Caco-2 (cell line): ENCODE results near the gene PDRG1. TPM values are rescaled to one million over a fixed set of nuclear protein-coding genes. Genes with fewer than 3 reads are reported as not detected.

Experiments used
- BruUV-seq: library from RNA; stranded (reverse); fragments of 400-500 nt; replicated peaks from 2 replicates; lab custom pipeline; 2021; lab: Mats Ljungman, UMichigan
- CTCF ChIA-PET: fragments of 300-600 bp; sonication (Branson Sonifier 250); formaldehyde crosslinking; loops from one replicate; lab custom pipeline; 2022; ENCODE audit warnings: antibody characterized with exemption; lab: Charles Lee
- POLR2A ChIA-PET: fragments of 300-600 bp; sonication (Branson Sonifier 250); formaldehyde crosslinking; loops from one replicate; lab custom pipeline; 2022; ENCODE audit warnings: antibody characterized with exemption; lab: Charles Lee
- DNase-seq, 2 experiments: peaks; one replicate each; pipeline versions ENCODE4 v3.0.0 to v3.0.0-alpha.2; 2020 to 2022
- H3K27me3 ChIP-seq: replicated peaks from 2 replicates; pipeline ENCODE4 v1.6.0; 2011; ENCODE audit warnings: low read length; ENCODE audit not compliant: control insufficient read depth, insufficient read depth
- H3K36me3 ChIP-seq: 2 replicates; pipeline ENCODE4 v1.5.1; 2011; ENCODE audit warnings: low read length; ENCODE audit not compliant: control insufficient read depth, insufficient read depth
- H3K4me1 ChIP-seq: fragments of 250-450 bp; sonication (Bioruptor Pico); 2 replicates; pipeline ENCODE4 v1.5.1; 2020; ENCODE audit warnings: mild to moderate bottlenecking
- H3K4me3 ChIP-seq: 2 replicates; pipeline ENCODE4 v1.5.1; 2011; ENCODE audit warnings: low read depth, mild to moderate bottlenecking, control low read depth, low read length
- H3K9me3 ChIP-seq: fragments of 250-450 bp; sonication (Bioruptor Pico); 2 replicates; pipeline ENCODE4 v1.5.1; 2020; ENCODE audit warnings: mild to moderate bottlenecking, moderate library complexity
- H3K27ac Mint-ChIP-seq: one replicate; pipeline ENCODE4 v1.8.0; 2022; ENCODE audit warnings: mixed read lengths; ENCODE audit not compliant: unreplicated experiment
- H3K27me3 Mint-ChIP-seq: one replicate; pipeline ENCODE4 v1.8.0; 2022; ENCODE audit warnings: mixed read lengths; ENCODE audit not compliant: insufficient read depth, unreplicated experiment
- H3K36me3 Mint-ChIP-seq: one replicate; pipeline ENCODE4 v1.8.0; 2022; ENCODE audit warnings: mild to moderate bottlenecking, mixed read lengths; ENCODE audit not compliant: insufficient read depth, unreplicated experiment
- H3K4me1 Mint-ChIP-seq: one replicate; pipeline ENCODE4 v1.8.0; 2022; ENCODE audit warnings: low read depth, mixed read lengths; ENCODE audit not compliant: unreplicated experiment
- H3K4me3 Mint-ChIP-seq: one replicate; pipeline ENCODE4 v1.8.0; 2022; ENCODE audit warnings: mild to moderate bottlenecking, moderate library complexity, mixed read lengths; ENCODE audit not compliant: unreplicated experiment
- H3K9me3 Mint-ChIP-seq: one replicate; pipeline ENCODE4 v1.8.0; 2022; ENCODE audit warnings: mixed read lengths; ENCODE audit not compliant: unreplicated experiment
- intact Hi-C: fragments of 100-400 bp; cut with micrococcal nuclease; formaldehyde crosslinking; loops from one replicate; pipeline ENCODE4 v1.10.0; 2022; ENCODE audit not compliant: unreplicated experiment
- total RNA-seq: library from RNA; stranded (reverse); gene quantifications from 2 replicates; pipeline ENCODE4 v1.2.3, GENCODE V29; 2022
- TF ChIP-seq, protein P1 (sequence below), 2 experiments: fragments of 200-600 bp in 1 of 2; IDR thresholded peaks; 1 replicate in 1 of 2; 2 replicates in 1 of 2; pipeline versions ENCODE4 v1.5.1 to v1.8.0; 2011 to 2022; ENCODE audit warnings: antibody characterized with exemption in 1 of 2, control low read depth in 1 of 2, inconsistent platforms in 1 of 2, low read depth in 1 of 2, low read length in 1 of 2, mild to moderate bottlenecking in 1 of 2, moderate library complexity in 1 of 2; ENCODE audit not compliant: insufficient read depth in 1 of 2, severe bottlenecking in 1 of 2, unreplicated experiment in 1 of 2

PDRG1 gene
- total RNA-seq, 1 experiment from 2014 or later, result 56.8 TPM

DNA sequence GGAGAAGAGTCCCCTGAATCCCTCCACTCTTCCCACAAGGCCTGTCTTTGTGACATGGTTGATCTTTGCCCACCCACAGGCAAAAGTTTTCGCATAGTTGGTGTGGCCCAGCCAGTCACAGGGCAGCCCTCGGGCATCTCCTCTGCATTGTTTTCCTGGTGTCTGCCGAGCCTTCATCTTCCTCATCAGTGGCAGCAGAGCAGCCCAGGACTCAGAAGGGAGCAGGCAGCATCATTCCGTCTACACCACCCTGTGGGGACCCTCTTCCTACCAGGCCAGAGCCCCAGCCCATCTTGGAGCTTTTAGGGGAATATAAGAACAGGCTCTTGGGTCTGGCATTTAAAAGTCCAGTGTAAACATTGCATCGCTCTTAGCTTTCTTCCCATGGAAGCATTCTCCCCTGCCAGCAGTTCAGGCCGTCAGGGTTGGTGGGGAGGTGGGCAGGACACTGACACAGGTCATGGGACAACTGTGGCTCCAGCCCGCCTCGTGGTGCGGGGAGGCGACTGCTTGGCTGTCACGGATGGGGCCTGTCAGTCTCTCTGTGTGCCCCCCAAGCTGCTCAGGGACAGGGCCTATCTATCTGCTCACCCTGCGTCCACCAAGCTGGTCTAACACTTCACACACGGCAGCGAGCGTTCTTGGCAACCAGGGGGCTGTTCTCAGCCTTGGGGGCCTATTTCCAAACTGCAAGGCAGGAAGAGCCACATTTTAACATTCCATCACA lies 38.3 kb downstream of the PDRG1 start:
- H3K9me3 ChIP-seq, result no peaks in the 10 kb centered on the region
- TF ChIP-seq, protein P1, sequence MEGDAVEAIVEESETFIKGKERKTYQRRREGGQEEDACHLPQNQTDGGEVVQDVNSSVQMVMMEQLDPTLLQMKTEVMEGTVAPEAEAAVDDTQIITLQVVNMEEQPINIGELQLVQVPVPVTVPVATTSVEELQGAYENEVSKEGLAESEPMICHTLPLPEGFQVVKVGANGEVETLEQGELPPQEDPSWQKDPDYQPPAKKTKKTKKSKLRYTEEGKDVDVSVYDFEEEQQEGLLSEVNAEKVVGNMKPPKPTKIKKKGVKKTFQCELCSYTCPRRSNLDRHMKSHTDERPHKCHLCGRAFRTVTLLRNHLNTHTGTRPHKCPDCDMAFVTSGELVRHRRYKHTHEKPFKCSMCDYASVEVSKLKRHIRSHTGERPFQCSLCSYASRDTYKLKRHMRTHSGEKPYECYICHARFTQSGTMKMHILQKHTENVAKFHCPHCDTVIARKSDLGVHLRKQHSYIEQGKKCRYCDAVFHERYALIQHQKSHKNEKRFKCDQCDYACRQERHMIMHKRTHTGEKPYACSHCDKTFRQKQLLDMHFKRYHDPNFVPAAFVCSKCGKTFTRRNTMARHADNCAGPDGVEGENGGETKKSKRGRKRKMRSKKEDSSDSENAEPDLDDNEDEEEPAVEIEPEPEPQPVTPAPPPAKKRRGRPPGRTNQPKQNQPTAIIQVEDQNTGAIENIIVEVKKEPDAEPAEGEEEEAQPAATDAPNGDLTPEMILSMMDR (IDR thresholded peaks at IDR 0.05; ENCODE audit: insufficient read depth in 1 of 2, low read depth in 1 of 2, low read length in 1 of 2, severe bottlenecking in 1 of 2, unreplicated experiment in 1 of 2), result no peak
- no peaks in the 10 kb centered on the region for H3K27me3 ChIP-seq
- BruUV-seq, result no TSS peak
- Mint-ChIP-seq H3K4me1 (peaks cover 15% of the 10 kb centered on the region), H3K9me3 (no peaks in the 10 kb centered on the region), H3K36me3 (no peaks in the 10 kb centered on the region), H3K27ac (no peak overlapping the region), H3K27me3 (peaks cover 8% of the 10 kb centered on the region), H3K4me3 (no peak overlapping the region)
- no peak overlapping the region for H3K4me3 ChIP-seq
- peaks cover 3% of the 10 kb centered on the region; the same call in 1 of the 2 replicates for H3K4me1 ChIP-seq
- H3K36me3 ChIP-seq, result no peaks in the 10 kb centered on the region
- DNase-seq, result peak in 1 of 2 experiments; percentile 35
- CTCF ChIA-PET, result interaction anchor here (1.0 to 1.3 kb wide), 2 partner anchors 39 to 104 kb away, joined by 3 to 6 read pairs; partner anchors contain the start of gene PDRG1
- intact Hi-C loops, result no loop called here
- POLR2A ChIA-PET, result no interaction called here

DNA sequence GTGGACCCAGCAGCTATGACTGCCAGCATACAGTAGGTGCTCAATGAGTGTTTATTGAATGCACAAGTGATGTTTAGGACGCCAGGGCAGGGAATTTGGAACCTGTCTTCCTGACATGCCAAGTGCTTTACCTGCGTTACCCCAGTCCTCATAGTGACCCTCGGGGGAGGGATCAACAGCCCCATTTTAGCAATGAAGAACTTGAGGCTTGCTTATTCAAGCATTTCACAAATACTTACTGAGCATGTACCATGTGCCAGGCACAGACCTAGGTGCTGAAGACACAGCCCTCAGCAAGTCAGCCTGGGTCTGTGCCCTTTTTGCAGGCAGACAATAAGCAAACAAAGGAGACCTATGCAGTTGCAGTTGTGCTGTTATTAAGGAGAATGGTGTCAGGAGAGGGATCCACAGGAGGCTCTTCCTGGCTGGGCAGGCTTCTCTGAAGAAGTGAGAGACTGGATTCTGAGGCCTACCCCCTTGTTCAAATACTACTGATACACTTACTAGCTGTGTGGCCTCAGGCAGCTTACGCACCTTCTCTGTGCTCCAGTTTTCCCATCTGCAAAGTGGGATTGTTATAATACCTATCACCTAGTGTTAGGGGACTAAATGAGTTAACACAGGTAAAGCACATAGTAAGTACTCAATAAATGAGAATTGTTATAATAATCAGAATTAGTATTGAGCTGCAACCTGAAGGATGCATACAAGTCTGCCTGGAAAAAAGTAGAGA lies 41.6 kb downstream of the PDRG1 start:
- peaks cover 2% of the 10 kb centered on the region for H3K27me3 Mint-ChIP-seq
- H3K9me3 Mint-ChIP-seq, result no peaks in the 10 kb centered on the region
- H3K4me3 Mint-ChIP-seq, result no peak overlapping the region
- CTCF ChIA-PET, result interaction anchor here (1.4 kb wide), 1 partner anchor 42 kb away, joined by 4 read pairs; the partner anchor contains the start of gene PDRG1
- Histone ChIP-seq H3K36me3 (no peaks in the 10 kb centered on the region), H3K27me3 (no peaks in the 10 kb centered on the region), H3K9me3 (no peaks in the 10 kb centered on the region), H3K4me3 (no peak overlapping the region), H3K4me1 (no peaks in the 10 kb centered on the region)
- H3K36me3 Mint-ChIP-seq, result no peaks in the 10 kb centered on the region
- peaks cover 6% of the 10 kb centered on the region for H3K4me1 Mint-ChIP-seq
- no peak overlapping the region for H3K27ac Mint-ChIP-seq
- peak in 1 of 2 experiments; percentile 34 for DNase-seq
- no TSS peak for BruUV-seq
- intact Hi-C loops, result no loop called here
- TF ChIP-seq, protein P1 (IDR thresholded peaks at IDR 0.05; ENCODE audit: insufficient read depth in 1 of 2, low read depth in 1 of 2, low read length in 1 of 2, severe bottlenecking in 1 of 2, unreplicated experiment in 1 of 2), result no peak
- POLR2A ChIA-PET, result no interaction called here

DNA sequence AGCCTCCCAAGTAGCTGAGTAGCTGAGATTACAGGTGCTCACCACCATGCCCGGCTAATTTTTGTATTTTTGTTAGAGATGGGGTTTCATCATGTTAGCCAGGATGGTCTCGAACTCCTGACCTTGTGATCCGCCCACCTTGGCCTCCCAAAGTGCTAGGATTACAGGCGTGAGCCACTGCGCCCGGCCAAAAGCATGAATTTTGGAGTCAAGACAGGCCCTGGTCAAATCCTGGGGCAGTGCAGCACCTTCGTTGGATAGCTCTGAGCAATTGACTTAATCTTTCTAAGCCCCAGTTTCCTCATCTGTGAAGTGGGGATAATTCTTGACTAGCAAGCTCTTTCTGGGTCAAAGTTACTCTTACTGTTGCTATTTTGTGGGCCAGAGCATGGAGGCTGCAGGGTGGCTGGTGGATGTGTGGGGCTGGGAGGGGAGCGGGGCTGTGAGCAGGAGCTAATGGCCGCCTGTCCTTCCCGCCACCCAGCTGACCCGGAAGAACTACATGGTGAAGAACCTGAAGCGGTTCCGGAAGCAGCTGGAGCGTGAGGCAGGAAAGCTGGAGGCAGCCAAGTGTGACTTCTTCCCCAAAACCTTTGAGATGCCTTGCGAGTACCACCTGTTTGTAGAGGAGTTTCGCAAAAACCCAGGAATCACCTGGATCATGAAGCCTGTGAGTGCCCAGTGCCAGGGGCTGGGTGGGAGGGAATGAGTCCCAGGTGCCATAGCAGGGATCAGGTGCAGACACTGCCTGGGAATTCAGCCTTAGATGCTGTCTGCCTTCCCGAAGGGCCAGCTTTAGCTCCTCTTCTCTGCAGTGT lies 42.4 kb downstream of the PDRG1 start:
- ChIA-PET POLR2A (no interaction called here), CTCF (interaction anchor here (0.9 to 1.4 kb wide), 2 partner anchors 42 to 108 kb away, joined by 3 to 4 read pairs; partner anchors contain the start of gene PDRG1)
- BruUV-seq, result no TSS peak
- no peak overlapping the region for H3K27ac Mint-ChIP-seq
- peaks cover 6% of the 10 kb centered on the region for H3K4me1 Mint-ChIP-seq
- intact Hi-C loops, result no loop called here
- H3K4me3 ChIP-seq, result no peak overlapping the region
- H3K9me3 ChIP-seq, result no peaks in the 10 kb centered on the region
- DNase-seq, result peak in 1 of 2 experiments; percentile 34
- H3K27me3 Mint-ChIP-seq, result peaks cover 5% of the 10 kb centered on the region
- no peaks in the 10 kb centered on the region for H3K36me3 ChIP-seq
- no peaks in the 10 kb centered on the region for H3K27me3 ChIP-seq
- no peak overlapping the region for H3K4me3 Mint-ChIP-seq
- no peaks in the 10 kb centered on the region for H3K4me1 ChIP-seq
- H3K9me3 Mint-ChIP-seq, result no peaks in the 10 kb centered on the region
- no peaks in the 10 kb centered on the region for H3K36me3 Mint-ChIP-seq
- TF ChIP-seq, protein P1 (IDR thresholded peaks at IDR 0.05; ENCODE audit: insufficient read depth in 1 of 2, low read depth in 1 of 2, low read length in 1 of 2, severe bottlenecking in 1 of 2, unreplicated experiment in 1 of 2), result no peak
